Left lung (tissue), 10 donors: ENCODE measurements around the gene PREP. TPM values are rescaled to one million over a fixed set of nuclear protein-coding genes. Genes with fewer than 3 reads are reported as not detected.

Experiments
- ATAC-seq: fragments of 200-7000 bp; cut with Tn5 transposase; one replicate; pipeline ENCODE4 v1.9.1; 2020; ENCODE audit warnings: moderate library complexity
- DNase-seq, 4 donors: peaks; one replicate each; pipeline ENCODE4 v3.0.0-alpha.2; 2013 to 2020
- H3K27ac ChIP-seq, 2 donors: fragments of 200-600 bp; sonication (generic) in 1 of 2; one replicate each; pipeline versions ENCODE4 v1.5.0 to v1.8.0; 2020 to 2021
- H3K27me3 ChIP-seq, 2 donors: fragments of 200-600 bp; sonication (generic) in 1 of 2; one replicate each; pipeline versions ENCODE4 v1.5.0 to v1.8.0; 2020 to 2021
- H3K36me3 ChIP-seq, 2 donors: fragments of 200-600 bp; sonication (generic) in 1 of 2; one replicate each; pipeline versions ENCODE4 v1.5.0 to v1.8.0; 2020 to 2021
- H3K4me1 ChIP-seq, 2 donors: fragments of 200-600 bp; one replicate each; pipeline ENCODE4 v1.8.0; 2021
- H3K4me3 ChIP-seq, 2 donors: fragments of 200-600 bp; sonication (generic) in 1 of 2; one replicate each; pipeline versions ENCODE4 v1.5.0 to v1.8.0; 2020 to 2021; ENCODE audit warnings: mild to moderate bottlenecking in 1 of 2
- H3K9me3 ChIP-seq, 2 donors: fragments of 200-600 bp; sonication (generic) in 1 of 2; one replicate each; pipeline versions ENCODE4 v1.5.0 to v1.8.0; 2020 to 2021
- intact Hi-C, 2 donors: fragments of 100-400 bp; cut with DNase I; formaldehyde crosslinking; loops; one replicate each; pipeline versions ENCODE4 v1.11.2 to v1.14.2; 2022
- polyA plus RNA-seq, 6 donors: library from polyadenylated mRNA; unstranded; fragments of 120-200 nt; gene quantifications; one replicate each; pipeline ENCODE4 v1.2.1, GENCODE V29; 2013; ENCODE audit not compliant: insufficient read length in 6 of 6
- total RNA-seq, 2 donors: library from RNA; stranded (reverse); fragmentation: NEBNext Ultra II Directional; extraction: Animal tissue kit (Norgen Biotek cat#: 25700); gene quantifications; one replicate each; pipeline ENCODE4 v1.2.1, GENCODE V29; 2021
- TF ChIP-seq, protein P1 (sequence below), 2 donors: fragments of 200-600 bp; sonication (generic) in 1 of 2; IDR thresholded peaks; one replicate each; pipeline versions ENCODE4 v1.5.0 to v1.8.0; 2021; ENCODE audit warnings: antibody characterized with exemption in 2 of 2
- donor health status: DM: no; HTN: yes; CAD: no.
- donor health status: DM: no; HTN: no; CAD: no.

PREP gene
- total and polyA plus RNA-seq, 8 donors, result 34.9 to 42.7 (median 36.8) TPM

DNA sequence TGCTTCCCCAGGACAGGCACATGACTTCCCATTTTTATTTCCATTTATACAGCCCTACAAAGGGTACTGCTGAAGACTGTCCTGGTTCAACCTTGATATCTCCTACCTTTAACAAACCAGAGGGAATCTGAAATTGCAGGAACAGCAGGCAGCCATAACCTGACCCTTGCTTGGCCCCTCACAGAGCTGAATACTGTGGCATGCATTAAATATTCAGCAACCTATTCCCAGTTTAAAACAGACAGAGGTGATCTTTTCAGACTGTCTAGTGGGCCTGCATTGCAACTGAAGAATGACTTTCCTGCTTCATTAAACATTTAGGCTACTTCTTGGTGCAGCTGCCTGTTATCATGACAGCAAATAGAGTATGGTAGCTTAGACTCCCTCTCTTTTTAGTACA is 146.3 kb downstream of the PREP start:
- Histone ChIP-seq H3K27me3 (no peaks in the 10 kb centered on the region), H3K36me3 (no peaks in the 10 kb centered on the region), H3K4me1 (no peaks in the 10 kb centered on the region), H3K4me3 (no peak overlapping the region), H3K27ac (no peak overlapping the region), H3K9me3 (no peaks in the 10 kb centered on the region)
- intact Hi-C loops, result no loop called here
- no peak for DNase-seq
- no peak for ATAC-seq
- TF ChIP-seq, protein P1, sequence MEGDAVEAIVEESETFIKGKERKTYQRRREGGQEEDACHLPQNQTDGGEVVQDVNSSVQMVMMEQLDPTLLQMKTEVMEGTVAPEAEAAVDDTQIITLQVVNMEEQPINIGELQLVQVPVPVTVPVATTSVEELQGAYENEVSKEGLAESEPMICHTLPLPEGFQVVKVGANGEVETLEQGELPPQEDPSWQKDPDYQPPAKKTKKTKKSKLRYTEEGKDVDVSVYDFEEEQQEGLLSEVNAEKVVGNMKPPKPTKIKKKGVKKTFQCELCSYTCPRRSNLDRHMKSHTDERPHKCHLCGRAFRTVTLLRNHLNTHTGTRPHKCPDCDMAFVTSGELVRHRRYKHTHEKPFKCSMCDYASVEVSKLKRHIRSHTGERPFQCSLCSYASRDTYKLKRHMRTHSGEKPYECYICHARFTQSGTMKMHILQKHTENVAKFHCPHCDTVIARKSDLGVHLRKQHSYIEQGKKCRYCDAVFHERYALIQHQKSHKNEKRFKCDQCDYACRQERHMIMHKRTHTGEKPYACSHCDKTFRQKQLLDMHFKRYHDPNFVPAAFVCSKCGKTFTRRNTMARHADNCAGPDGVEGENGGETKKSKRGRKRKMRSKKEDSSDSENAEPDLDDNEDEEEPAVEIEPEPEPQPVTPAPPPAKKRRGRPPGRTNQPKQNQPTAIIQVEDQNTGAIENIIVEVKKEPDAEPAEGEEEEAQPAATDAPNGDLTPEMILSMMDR (IDR thresholded peaks at IDR 0.05), result no peak

DNA sequence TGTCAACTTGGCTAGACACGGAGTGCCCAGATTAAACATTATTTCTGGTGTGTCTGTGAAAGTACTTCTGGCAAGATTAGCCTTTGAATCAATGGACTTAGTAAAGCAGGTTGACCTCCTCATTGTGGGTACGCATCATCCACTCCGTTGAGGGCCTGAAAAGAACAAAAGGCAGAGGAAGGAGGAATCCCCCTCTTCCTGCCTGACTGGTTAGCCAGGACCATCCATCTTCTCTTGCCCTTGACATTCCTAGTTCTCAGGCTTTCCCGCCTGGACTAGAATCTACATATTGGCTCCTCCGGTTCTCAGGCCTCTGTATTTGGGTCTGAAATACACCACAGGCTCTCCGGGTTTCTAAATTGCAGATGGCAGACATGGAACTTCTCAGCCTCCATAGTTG is 149.1 kb downstream of the PREP start:
- intact Hi-C loops, result no loop called here
- H3K27me3 ChIP-seq, result no peaks in the 10 kb centered on the region
- H3K9me3 ChIP-seq, result no peaks in the 10 kb centered on the region
- ATAC-seq (no peak), DNase-seq (no peak)
- H3K4me3 ChIP-seq, result no peak overlapping the region
- H3K36me3 ChIP-seq, result no peaks in the 10 kb centered on the region
- H3K27ac ChIP-seq, result no peak overlapping the region
- H3K4me1 ChIP-seq, result no peaks in the 10 kb centered on the region
- TF ChIP-seq, protein P1 (IDR thresholded peaks at IDR 0.05), result no peak

DNA sequence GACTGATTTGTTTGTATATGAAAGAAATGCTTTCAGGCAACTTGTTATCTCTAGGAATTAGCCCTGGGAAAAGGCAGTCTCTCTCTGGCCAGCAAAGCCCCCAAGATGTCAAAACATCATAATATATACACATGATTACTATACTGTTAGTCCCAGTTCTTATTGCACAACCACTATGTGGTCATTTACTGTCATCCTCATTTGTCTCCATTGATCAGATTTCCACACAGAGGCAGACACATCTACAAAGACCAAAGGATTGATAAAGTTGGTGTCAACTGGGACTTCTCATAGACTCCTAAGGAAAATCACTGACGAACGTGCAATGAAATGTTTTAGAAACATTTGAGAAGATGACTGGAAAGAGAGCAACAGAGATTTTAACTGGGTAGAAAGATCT is 151.2 kb downstream of the PREP start:
- H3K4me3 ChIP-seq, result no peak overlapping the region
- H3K9me3 ChIP-seq, result no peaks in the 10 kb centered on the region
- TF ChIP-seq, protein P1 (IDR thresholded peaks at IDR 0.05), result no peak
- no peak overlapping the region for H3K27ac ChIP-seq
- H3K36me3 ChIP-seq, result no peaks in the 10 kb centered on the region
- H3K4me1 ChIP-seq, result no peaks in the 10 kb centered on the region
- DNase-seq, result no peak
- no peaks in the 10 kb centered on the region for H3K27me3 ChIP-seq
- no peak for ATAC-seq
- intact Hi-C loops, result no loop called here

DNA sequence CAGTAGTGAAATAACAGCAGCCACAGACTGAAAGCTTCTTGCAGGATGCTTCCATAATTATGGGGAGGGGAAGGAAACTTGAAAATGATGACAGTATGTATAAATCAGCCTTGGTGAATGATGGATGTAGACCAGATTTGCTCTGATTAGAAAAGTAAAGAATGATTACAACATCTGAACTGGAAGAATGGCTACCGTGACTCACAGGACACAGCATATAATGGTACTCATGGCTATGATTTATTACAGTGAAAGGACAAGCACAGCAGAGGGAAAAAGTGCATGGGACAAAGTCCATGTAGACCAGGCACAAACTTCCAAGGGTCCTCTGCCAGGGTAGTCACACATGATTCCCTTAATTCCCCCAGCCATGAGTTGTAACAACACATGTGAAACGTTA is 152.3 kb downstream of the PREP start:
- TF ChIP-seq, protein P1 (IDR thresholded peaks at IDR 0.05), result no peak
- Histone ChIP-seq H3K4me3 (no peak overlapping the region), H3K27ac (no peak overlapping the region), H3K4me1 (no peaks in the 10 kb centered on the region), H3K36me3 (no peaks in the 10 kb centered on the region), H3K27me3 (no peaks in the 10 kb centered on the region), H3K9me3 (no peaks in the 10 kb centered on the region)
- ATAC-seq (no peak), DNase-seq (no peak)
- intact Hi-C loops, result no loop called here

DNA sequence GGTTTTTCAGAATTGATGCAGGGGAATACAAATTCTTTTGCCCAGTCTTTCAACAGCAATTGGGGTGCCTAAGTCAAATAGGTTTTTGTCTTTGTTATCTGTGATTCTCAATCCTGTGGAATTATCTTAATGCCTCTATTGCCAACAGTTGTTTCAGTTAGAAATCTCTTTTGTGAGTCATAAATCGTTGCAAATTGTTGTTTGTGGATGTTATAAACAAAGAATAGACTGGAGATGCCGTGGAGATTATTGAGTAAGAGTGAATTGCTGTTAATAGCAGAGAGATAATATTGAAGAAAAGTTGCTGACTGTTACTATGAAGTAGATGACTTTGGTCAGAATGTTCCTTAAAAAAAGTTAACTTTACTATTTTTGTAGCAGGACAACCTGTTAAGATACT is 159.4 kb downstream of the PREP start:
- intact Hi-C loops, result no loop called here
- no peak for ATAC-seq
- H3K36me3 ChIP-seq, result no peaks in the 10 kb centered on the region

More for the DNA sequence above, 159.4 kb downstream of the PREP start:
- Histone ChIP-seq H3K4me1 (no peaks in the 10 kb centered on the region), H3K4me3 (no peak overlapping the region), H3K27ac (no peak overlapping the region), H3K9me3 (peaks cover 0 to 4% of the 10 kb centered on the region in 2 donors), H3K27me3 (peaks cover 0 to 4% of the 10 kb centered on the region in 2 donors)
- TF ChIP-seq, protein P1 (IDR thresholded peaks at IDR 0.05), result no peak
- DNase-seq, result no peak
